ENCODE data around the gene MAD2L1. TPM values are rescaled to one million over a fixed set of nuclear protein-coding genes. Genes with fewer than 3 reads are reported as not detected.

The MAD2L1 gene
- 13.7 TPM for total RNA-seq (ENCODE audit: unreplicated experiment)
- long read RNA-seq, full-length matches to known transcripts: 24 of 25 reads
- long read RNA-seq, partial matches to known transcripts: 0 of 25 reads
- long read RNA-seq, other reads (novel, unspliced or antisense): 1 of 25 reads

DNA sequence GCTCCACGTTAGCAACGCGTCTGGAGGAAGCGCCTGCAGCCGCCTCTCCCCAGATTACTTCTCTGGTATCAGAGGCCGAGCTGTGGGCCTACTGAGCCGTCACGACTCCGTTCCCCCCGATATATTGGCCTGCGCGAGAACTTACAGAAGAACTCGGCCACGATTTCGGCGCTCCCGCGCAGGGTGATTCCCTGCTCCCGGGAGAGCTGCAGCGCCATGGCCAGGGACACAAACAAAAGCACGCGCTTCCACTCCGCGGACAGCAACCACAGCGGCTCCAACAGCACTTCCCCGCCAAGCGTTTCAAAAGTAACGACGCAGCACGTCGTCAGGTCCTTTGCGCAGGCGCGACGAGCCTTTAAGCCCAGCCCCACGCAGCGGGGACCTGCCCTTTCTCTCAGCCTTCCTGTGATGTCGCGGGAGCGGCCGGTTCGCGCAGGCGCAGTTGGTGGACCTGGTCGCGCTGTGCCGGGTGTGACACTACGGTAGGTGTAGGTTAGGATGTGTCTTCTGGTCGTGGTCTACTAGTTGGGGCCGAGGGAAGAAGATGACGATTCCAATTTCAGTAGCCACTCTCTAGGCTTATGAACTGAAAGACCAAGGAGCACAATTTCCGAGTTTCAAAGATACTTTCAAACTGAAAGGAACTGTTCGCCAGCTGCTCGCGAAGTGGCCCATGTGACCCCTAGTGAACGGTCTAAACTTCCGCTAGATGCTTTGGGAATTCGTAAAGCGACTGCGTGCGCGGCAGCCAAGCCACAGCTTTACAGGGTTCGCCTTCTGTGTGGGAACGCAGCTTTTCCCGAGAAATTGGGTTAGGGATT, at the start of gene MAD2L1:
MAD2L1 (minus strand) TSS at position 332 of the 824 bp plus-strand sequence; CDS start at position 218, 114 bp downstream.
- Mint-ChIP-seq H3K4me3 (ENCODE audit: unreplicated experiment) (peak within 1 kb of the TSS; percentile 98), H3K36me3 (ENCODE audit: unreplicated experiment) (no peaks in the 10 kb centered on the region), H3K4me1 (ENCODE audit: low read depth, unreplicated experiment) (peaks cover 12% of the 10 kb centered on the region), H3K27ac (ENCODE audit: unreplicated experiment) (peak within 1 kb of the TSS; percentile 90), H3K27me3 (ENCODE audit: unreplicated experiment) (peaks cover 7% of the 10 kb centered on the region), H3K9me3 (ENCODE audit: unreplicated experiment) (peaks cover 10% of the 10 kb centered on the region)
- DNase-seq: peak; percentile 100
- no peak for TF ChIP-seq CTCF (IDR thresholded peaks at IDR 0.05; ENCODE audit: partially characterized antibody, unreplicated experiment)

DNA sequence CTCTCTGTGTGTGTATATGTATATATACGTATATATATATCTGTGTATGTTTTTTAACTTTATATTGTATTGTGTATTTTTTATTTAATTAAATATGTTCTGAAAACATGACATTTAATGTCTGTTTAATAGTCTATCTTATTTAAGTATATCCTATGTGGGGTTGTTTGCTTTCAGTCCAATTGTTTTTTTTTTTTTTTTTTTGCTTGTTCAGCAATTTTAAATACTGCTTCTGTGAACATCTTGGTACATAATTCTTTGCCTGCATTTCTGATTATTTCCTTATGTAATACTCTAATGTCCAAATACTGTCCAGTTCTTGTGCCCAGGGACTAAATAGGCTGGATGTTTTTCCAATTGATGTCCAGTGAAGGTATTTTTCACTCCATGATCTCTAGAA, 45.1 kb upstream of the MAD2L1 start:
- Mint-ChIP-seq H3K27me3 (ENCODE audit: unreplicated experiment) (no peaks in the 10 kb centered on the region), H3K4me1 (ENCODE audit: low read depth, unreplicated experiment) (no peaks in the 10 kb centered on the region), H3K9me3 (ENCODE audit: unreplicated experiment) (no peaks in the 10 kb centered on the region), H3K36me3 (ENCODE audit: unreplicated experiment) (peaks cover 2% of the 10 kb centered on the region), H3K4me3 (ENCODE audit: unreplicated experiment) (no peak overlapping the region), H3K27ac (ENCODE audit: unreplicated experiment) (no peak overlapping the region)
- no peak for TF ChIP-seq CTCF (IDR thresholded peaks at IDR 0.05; ENCODE audit: partially characterized antibody, unreplicated experiment)
- DNase-seq: no peak

- Mint-ChIP-seq H3K27ac (ENCODE audit: unreplicated experiment) (no peak overlapping the region), H3K9me3 (ENCODE audit: unreplicated experiment) (no peaks in the 10 kb centered on the region), H3K36me3 (ENCODE audit: unreplicated experiment) (no peaks in the 10 kb centered on the region), H3K4me3 (ENCODE audit: unreplicated experiment) (no peak overlapping the region), H3K27me3 (ENCODE audit: unreplicated experiment) (no peaks in the 10 kb centered on the region), H3K4me1 (ENCODE audit: low read depth, unreplicated experiment) (no peaks in the 10 kb centered on the region)
- DNase-seq: no peak
- no peak for TF ChIP-seq CTCF (IDR thresholded peaks at IDR 0.05; ENCODE audit: partially characterized antibody, unreplicated experiment)
Measured at GRCh38 chr4:120109406-120109805, 42.8 kb upstream of the MAD2L1 start.

DNA sequence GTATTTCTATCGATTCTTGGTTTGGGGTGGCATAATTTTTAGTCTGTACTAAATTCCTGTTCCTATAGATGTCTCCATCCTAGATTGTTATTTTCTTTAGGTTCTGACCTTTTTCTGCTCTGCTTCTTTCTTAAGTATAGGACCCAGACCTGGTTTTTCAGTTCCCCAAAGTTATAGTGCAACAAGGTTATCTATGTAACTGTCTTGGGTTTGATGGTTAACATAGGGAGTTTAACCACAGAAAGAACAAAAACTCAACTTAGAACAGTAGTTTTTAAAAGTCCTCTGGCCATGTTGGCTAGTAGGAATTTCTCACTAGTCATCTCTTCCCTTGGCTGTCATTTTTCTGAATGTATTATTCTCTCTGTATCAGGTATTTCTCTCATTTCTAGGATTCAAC, 38.8 kb upstream of the MAD2L1 start:
- no peak overlapping the region for H3K4me3 Mint-ChIP-seq (ENCODE audit: unreplicated experiment)
- no peaks in the 10 kb centered on the region for H3K4me1 Mint-ChIP-seq (ENCODE audit: low read depth, unreplicated experiment)
- H3K9me3 Mint-ChIP-seq (ENCODE audit: unreplicated experiment): no peaks in the 10 kb centered on the region
- H3K27ac Mint-ChIP-seq (ENCODE audit: unreplicated experiment): no peak overlapping the region
- H3K36me3 Mint-ChIP-seq (ENCODE audit: unreplicated experiment): no peaks in the 10 kb centered on the region
- H3K27me3 Mint-ChIP-seq (ENCODE audit: unreplicated experiment): no peaks in the 10 kb centered on the region
- no peak for DNase-seq
- no peak for TF ChIP-seq CTCF (IDR thresholded peaks at IDR 0.05; ENCODE audit: partially characterized antibody, unreplicated experiment)

All from glutamatergic neuron (in vitro differentiated cells).